ENCODE data around the gene TIFAB. TPM values are rescaled to one million over a fixed set of nuclear protein-coding genes. Genes with fewer than 3 reads are reported as not detected.

The TIFAB gene
- total RNA-seq, 1 donor from 2014 or later, result not detected

DNA sequence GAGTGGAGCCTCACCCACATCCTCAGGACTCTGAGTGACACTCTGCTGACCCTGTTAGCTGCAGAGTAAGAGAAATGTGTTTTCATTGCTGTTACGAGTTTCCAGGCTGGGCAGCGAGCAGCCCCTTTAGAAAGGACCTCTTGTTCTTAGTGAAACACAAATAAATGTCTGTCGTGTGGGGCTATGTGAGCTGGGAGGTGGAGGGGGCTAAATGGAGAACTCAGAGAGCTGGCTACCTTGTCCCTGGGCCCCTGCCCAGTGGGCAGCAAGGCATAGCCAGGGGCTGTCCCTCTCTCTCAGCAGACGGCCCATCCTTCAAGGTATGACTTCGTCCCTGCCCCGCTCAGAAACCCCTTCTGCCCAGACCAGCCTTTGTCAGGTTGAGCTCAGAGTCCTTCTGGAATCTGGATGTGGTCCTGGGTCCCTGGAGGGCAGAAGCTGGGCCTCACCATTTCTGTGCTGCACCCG lies 15.2 kb downstream of the TIFAB start:
- H3K4me2 ChIP-seq (ENCODE audit: low read length), result peak overlapping the region; percentile 56
- H3K27me3 ChIP-seq (ENCODE audit: insufficient read depth, low read length), result no peaks in the 10 kb centered on the region
- Mint-ChIP-seq H3K27ac (ENCODE audit: unreplicated experiment) (peak overlapping the region; percentile 75), H3K27me3 (ENCODE audit: low read depth, unreplicated experiment) (peaks cover 4% of the 10 kb centered on the region), H3K36me3 (ENCODE audit: low read depth, unreplicated experiment) (no peaks in the 10 kb centered on the region), H3K9me3 (ENCODE audit: unreplicated experiment) (peaks cover 2% of the 10 kb centered on the region), H3K4me3 (ENCODE audit: unreplicated experiment) (no peak overlapping the region), H3K4me1 (ENCODE audit: low read depth, unreplicated experiment) (peaks cover 21% of the 10 kb centered on the region)
- DNase-seq (ENCODE audit: low read depth), result no peak
- H4K20me1 ChIP-seq (ENCODE audit: insufficient read depth, low read length), result no peaks in the 10 kb centered on the region
- no peak overlapping the region for H2AFZ ChIP-seq (ENCODE audit: low read depth, low read length)
- TF ChIP-seq EZH2 (IDR thresholded peaks at IDR 0.05; ENCODE audit: insufficient read depth, low read length), result no peak
- TF ChIP-seq CTCF (IDR thresholded peaks at IDR 0.05; ENCODE audit: insufficient read depth, low read depth, low read length), result no peak
- peaks cover 31% of the 10 kb centered on the region for H3K4me1 ChIP-seq (ENCODE audit: insufficient read depth, low read length)
- no peak overlapping the region for H3K27ac ChIP-seq (ENCODE audit: low read depth, low read length)
- no peaks in the 10 kb centered on the region for H3K36me3 ChIP-seq (ENCODE audit: insufficient read depth, low read length)
- H3K9ac ChIP-seq (ENCODE audit: low read length), result no peak overlapping the region
- no peaks in the 10 kb centered on the region for H3K9me3 ChIP-seq (ENCODE audit: insufficient read depth, low read depth, low read length)
- FAIRE-seq, result no peak
- no peak overlapping the region for H3K4me3 ChIP-seq (ENCODE audit: insufficient read depth, low read depth, low read length)
- no peaks in the 10 kb centered on the region for H3K79me2 ChIP-seq (ENCODE audit: insufficient read depth, low read length)

DNA sequence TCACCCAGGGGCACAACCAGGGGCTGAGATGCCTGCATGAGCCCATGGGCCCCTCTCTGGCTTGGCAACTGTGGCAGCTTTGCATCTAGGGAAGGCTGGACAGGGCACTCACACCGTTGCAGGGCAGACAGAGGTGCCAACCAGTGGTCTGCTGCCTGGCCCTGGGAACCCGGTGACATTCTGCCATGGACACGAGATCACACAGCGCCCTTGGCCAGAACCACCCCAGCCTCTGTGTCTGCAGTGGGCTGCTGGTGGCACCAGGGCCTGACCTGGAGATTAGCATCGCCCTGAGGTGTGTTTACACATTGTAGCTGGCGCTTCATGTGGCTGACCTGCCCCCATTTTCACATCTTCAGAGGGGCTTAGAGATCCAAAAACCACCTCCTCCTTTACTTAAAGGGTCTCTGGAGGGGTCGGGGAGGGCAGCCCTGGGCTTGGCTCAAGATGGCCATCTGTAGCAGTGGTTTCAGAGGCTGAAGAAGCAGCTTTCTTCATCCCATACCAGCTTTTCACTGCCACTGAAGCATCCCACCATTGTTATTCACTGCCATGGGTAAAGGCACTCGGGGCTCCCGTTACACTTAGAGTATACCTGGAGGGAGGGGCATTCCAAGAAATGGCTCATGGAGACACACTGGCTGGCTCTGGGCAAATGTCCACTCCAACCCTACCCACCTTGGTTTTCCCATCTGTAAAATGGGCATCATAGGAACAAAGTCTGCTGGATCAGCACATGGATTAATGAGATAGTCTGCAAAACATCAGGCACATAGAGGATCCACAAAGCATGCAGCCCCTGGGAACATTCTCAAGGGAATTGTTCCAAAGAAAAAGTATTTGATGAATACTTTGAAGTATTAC lies 16.5 kb downstream of the TIFAB start:
- no peak overlapping the region for H3K9ac ChIP-seq (ENCODE audit: low read length)

More for the DNA sequence above, 16.5 kb downstream of the TIFAB start:
- no peak overlapping the region for H3K27ac ChIP-seq (ENCODE audit: low read depth, low read length)
- peaks cover 21% of the 10 kb centered on the region for H3K4me1 Mint-ChIP-seq (ENCODE audit: low read depth, unreplicated experiment)
- peaks cover 4% of the 10 kb centered on the region for H3K27me3 Mint-ChIP-seq (ENCODE audit: low read depth, unreplicated experiment)
- H3K27ac Mint-ChIP-seq (ENCODE audit: unreplicated experiment), result no peak overlapping the region
- FAIRE-seq (no peak), DNase-seq (ENCODE audit: low read depth) (no peak)
- H3K9me3 Mint-ChIP-seq (ENCODE audit: unreplicated experiment), result no peaks in the 10 kb centered on the region
- TF ChIP-seq CTCF (IDR thresholded peaks at IDR 0.05; ENCODE audit: insufficient read depth, low read depth, low read length), result no peak
- no peak for TF ChIP-seq EZH2 (IDR thresholded peaks at IDR 0.05; ENCODE audit: insufficient read depth, low read length)
- H3K36me3 ChIP-seq (ENCODE audit: insufficient read depth, low read length), result no peaks in the 10 kb centered on the region
- H3K4me3 Mint-ChIP-seq (ENCODE audit: unreplicated experiment), result no peak overlapping the region
- H3K4me2 ChIP-seq (ENCODE audit: low read length), result no peak overlapping the region
- H3K9me3 ChIP-seq (ENCODE audit: insufficient read depth, low read depth, low read length), result no peaks in the 10 kb centered on the region
- H3K36me3 Mint-ChIP-seq (ENCODE audit: low read depth, unreplicated experiment), result no peaks in the 10 kb centered on the region
- H4K20me1 ChIP-seq (ENCODE audit: insufficient read depth, low read length), result no peaks in the 10 kb centered on the region
- no peaks in the 10 kb centered on the region for H3K79me2 ChIP-seq (ENCODE audit: insufficient read depth, low read length)
- peaks cover 31% of the 10 kb centered on the region for H3K4me1 ChIP-seq (ENCODE audit: insufficient read depth, low read length)
- no peak overlapping the region for H3K4me3 ChIP-seq (ENCODE audit: insufficient read depth, low read depth, low read length)
- no peak overlapping the region for H2AFZ ChIP-seq (ENCODE audit: low read depth, low read length)
- H3K27me3 ChIP-seq (ENCODE audit: insufficient read depth, low read length), result no peaks in the 10 kb centered on the region

All from astrocyte (in vitro differentiated cells and primary cell).